Epithelial cell of proximal tubule (primary cell): ENCODE measurements around the gene ADAM29. TPM values are rescaled to one million over a fixed set of nuclear protein-coding genes. Genes with fewer than 3 reads are reported as not detected.
"Not testable (repeated sequence)": the region's sequence is repeated elsewhere in the genome, so short reads cannot be mapped to it uniquely, and the experiment has no call there.

Experiments used
- DNase-seq: peaks from one replicate; pipeline ENCODE4 v3.0.0-alpha.2; 2011; ENCODE audit warnings: low read depth
- H3K4me3 ChIP-seq: 2 replicates; pipeline ENCODE4 v1.5.1; 2011; ENCODE audit warnings: low read depth, mild to moderate bottlenecking, low read length
- total RNA-seq: library from RNA; depleted of rRNA; stranded (reverse); fragments of >200 nt; gene quantifications from 2 replicates; pipeline ENCODE4 v1.2.3, GENCODE V29; 2015
- TF ChIP-seq, protein P1 (sequence below): conservative IDR thresholded peaks from 2 replicates; pipeline ENCODE4 v1.5.1; 2012; ENCODE audit warnings: low read depth, mild to moderate bottlenecking, low read length

The ADAM29 gene
- total RNA-seq, result not detected in 2 replicates

DNA sequence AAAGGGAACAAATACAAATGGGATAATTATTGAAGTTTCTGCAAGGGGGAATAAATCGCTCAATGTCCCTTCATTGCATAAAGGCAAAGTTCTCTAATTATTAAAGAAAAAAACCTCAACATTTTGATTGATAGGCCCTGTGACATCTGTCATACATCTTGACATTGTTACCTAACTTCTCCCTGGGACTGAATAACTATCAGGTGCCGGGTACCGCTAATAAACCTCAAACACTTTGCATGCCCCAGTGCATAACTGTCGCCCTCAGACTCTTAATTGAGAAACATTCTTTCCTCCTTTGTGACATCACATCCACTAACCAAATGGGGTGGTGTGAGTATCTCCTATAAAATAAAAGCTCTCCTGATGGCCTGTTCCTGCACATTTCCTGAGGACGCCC is at the start of gene ADAM29:
Gene ADAM29 (plus strand): TSS at position 301 of the 400 bp plus-strand sequence. CDS start 57,168 bp downstream, outside the sequence.
- DNase-seq, result no peak
- TF ChIP-seq, protein P1, sequence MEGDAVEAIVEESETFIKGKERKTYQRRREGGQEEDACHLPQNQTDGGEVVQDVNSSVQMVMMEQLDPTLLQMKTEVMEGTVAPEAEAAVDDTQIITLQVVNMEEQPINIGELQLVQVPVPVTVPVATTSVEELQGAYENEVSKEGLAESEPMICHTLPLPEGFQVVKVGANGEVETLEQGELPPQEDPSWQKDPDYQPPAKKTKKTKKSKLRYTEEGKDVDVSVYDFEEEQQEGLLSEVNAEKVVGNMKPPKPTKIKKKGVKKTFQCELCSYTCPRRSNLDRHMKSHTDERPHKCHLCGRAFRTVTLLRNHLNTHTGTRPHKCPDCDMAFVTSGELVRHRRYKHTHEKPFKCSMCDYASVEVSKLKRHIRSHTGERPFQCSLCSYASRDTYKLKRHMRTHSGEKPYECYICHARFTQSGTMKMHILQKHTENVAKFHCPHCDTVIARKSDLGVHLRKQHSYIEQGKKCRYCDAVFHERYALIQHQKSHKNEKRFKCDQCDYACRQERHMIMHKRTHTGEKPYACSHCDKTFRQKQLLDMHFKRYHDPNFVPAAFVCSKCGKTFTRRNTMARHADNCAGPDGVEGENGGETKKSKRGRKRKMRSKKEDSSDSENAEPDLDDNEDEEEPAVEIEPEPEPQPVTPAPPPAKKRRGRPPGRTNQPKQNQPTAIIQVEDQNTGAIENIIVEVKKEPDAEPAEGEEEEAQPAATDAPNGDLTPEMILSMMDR, result no peak
- H3K4me3 ChIP-seq, result no peak within 1 kb of the TSS

DNA sequence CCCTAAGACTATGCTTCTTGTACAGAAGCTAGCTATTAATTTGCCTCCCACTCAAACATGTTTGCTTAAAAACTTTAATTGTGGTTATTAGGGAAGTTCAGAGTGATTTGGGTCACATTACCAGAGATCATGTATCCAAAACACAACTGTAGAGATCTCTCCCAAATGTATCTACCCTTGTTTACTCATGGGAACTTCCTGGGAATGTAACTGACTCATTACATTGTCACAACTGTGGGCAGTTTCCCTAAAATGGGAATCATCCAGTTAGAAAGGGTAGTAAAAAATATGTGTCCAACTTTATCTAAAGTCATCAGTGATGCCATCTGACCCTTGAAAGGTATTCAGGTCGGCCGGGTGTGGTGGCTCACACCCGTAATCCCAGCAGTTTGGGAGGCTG is 48.8 kb upstream of the ADAM29 start:
- no peak for DNase-seq
- TF ChIP-seq, protein P1, result no peak
- H3K4me3 ChIP-seq, result no peak overlapping the region

DNA sequence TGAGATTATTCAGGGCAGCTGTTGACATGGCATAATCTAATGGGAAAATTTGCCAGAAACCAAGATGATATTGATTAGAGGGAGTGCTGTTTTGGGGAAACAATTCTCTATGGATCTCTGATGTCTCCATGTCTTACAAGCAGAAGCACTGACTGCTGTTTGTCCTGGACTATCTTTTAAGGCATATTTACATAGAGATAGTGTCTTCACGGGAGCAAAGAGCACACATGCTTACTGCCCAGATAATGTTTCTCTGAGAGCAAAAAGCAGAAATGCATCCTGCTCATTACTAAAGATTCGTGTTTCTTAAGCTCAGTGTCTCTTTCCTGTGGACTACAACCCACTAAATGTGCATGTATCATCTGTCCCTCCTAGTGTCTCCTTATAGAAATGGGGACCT is 47.8 kb upstream of the ADAM29 start:
- TF ChIP-seq, protein P1, result no peak
- no peak overlapping the region for H3K4me3 ChIP-seq
- no peak for DNase-seq

DNA sequence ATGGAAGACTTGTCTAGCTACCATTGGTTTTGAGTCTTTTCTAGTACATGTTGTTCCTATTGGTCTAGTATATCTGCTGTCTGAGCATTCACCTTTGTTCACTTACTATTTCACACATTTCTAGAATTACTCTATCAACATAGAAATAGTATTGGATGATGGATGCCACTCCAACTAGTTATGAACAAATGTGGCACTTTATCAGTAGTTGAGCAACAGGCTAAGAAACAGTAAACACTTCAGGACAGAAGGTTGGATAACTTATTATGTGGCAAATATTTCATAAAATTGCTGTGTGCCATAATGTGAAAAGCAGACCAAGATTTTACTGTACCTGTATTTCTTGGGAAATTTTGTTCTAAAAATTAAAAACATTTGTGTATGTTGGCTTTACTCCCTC is 46.8 kb upstream of the ADAM29 start:
- no peak for DNase-seq
- TF ChIP-seq, protein P1, result no peak

DNA sequence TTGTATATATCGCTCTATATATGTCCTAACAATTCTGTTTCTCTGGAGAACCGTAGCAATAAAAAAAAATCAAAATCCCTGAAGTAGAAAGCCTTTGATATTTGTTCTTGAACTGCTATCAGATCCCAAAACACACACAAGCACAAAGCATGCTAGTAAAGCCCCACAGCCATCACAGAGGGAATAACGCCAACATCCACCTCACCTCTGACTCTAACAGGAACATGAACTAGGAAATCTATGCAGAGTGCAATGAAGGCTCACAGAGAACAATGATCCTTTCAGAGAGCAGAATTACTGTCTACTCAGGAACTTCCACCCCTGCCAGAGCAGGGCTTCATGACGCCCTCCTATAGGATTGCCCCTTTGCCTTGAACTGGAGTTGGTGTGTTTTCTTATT is 45.0 kb upstream of the ADAM29 start:
- not testable (repeated sequence) for H3K4me3 ChIP-seq, DNase-seq

More for the DNA sequence above, 46.8 kb upstream of the ADAM29 start:
- no peak overlapping the region for H3K4me3 ChIP-seq

- no peak overlapping the region for H3K4me3 ChIP-seq
- DNase-seq, result no peak
- TF ChIP-seq, protein P1, result peak; percentile 28
Observed at GRCh38 chr4:174873931-174874330, 44.2 kb upstream of the ADAM29 start.

DNA sequence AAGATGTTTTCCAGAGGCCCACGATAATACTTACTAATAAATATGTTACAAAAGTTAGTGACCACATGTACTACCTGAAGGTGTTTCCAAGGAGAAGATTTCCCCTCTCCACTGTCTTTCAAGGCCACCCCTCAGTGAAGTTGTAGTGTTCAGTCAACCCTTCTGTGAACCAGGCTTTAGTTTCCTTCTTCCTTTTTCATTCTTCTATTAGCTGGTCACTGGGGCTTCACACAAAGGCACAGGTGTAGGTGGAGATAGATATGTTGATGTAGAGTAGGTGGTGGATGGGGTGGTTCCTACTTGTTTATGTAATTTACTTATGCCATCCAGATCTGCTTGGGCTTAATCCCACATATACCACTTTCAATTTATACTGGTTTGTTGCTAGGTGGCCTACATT is 43.3 kb upstream of the ADAM29 start:
- no peak for DNase-seq
- H3K4me3 ChIP-seq, result no peak overlapping the region
- TF ChIP-seq, protein P1, result no peak
